ENCODE results near the gene PRKD1.

DNA sequence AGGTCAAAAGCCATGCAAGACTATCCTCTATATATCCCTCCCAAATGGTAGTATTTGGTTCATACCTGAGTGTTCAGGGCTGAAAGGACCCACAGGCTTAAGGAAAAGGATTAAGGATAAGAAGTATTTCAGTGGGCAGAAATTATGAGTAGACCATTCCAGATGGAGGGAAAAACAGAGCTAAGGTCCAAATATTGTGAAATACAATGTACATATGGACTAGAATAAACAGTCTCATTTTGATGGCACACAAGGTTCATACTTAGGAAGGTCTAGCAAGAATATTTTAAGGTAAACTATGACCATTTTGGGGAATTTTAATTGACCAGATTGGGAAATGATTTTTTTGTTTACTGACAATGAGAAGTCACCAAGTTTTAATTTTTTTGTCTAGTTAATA lies 124.6 kb downstream of the PRKD1 start:
- TF ChIP-seq POLR2A (IDR thresholded peaks at IDR 0.05) = no peak
- TF ChIP-seq, protein P1, sequence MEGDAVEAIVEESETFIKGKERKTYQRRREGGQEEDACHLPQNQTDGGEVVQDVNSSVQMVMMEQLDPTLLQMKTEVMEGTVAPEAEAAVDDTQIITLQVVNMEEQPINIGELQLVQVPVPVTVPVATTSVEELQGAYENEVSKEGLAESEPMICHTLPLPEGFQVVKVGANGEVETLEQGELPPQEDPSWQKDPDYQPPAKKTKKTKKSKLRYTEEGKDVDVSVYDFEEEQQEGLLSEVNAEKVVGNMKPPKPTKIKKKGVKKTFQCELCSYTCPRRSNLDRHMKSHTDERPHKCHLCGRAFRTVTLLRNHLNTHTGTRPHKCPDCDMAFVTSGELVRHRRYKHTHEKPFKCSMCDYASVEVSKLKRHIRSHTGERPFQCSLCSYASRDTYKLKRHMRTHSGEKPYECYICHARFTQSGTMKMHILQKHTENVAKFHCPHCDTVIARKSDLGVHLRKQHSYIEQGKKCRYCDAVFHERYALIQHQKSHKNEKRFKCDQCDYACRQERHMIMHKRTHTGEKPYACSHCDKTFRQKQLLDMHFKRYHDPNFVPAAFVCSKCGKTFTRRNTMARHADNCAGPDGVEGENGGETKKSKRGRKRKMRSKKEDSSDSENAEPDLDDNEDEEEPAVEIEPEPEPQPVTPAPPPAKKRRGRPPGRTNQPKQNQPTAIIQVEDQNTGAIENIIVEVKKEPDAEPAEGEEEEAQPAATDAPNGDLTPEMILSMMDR (IDR thresholded peaks at IDR 0.05) = no peak
